GM23338 (cell line): ENCODE results near the gene LYZL6. TPM values are rescaled to one million over a fixed set of nuclear protein-coding genes. Genes with fewer than 3 reads are reported as not detected.

Source experiments
- ATAC-seq: fragments of 200-7000 bp; cut with Tn5 transposase; 3 replicates; pipeline ENCODE4 v1.9.1; 2020
- DNase-seq: peaks from one replicate; pipeline ENCODE4 v3.0.0-alpha.2; 2015; ENCODE audit warnings: low spot score
- H2AFZ ChIP-seq: fragments of 200-600 bp; sonication (generic); 2 replicates; pipeline ENCODE4 v1.8.0; 2016; ENCODE audit warnings: antibody characterized with exemption, mild to moderate bottlenecking, moderate library complexity
- H3F3A ChIP-seq: fragments of 200-600 bp; sonication (generic); replicated peaks from 2 replicates; pipeline ENCODE4 v1.8.0; 2017; ENCODE audit warnings: antibody characterized with exemption, mixed run types, low read depth
- H3K27ac ChIP-seq: fragments of 200-600 bp; sonication (generic); 2 replicates; pipeline ENCODE4 v1.6.1; 2016; ENCODE audit warnings: low read depth
- H3K27me3 ChIP-seq: fragments of 200-600 bp; sonication (generic); 2 replicates; pipeline ENCODE4 v1.8.0; 2016; ENCODE audit warnings: mild to moderate bottlenecking, mixed run types, moderate library complexity; ENCODE audit not compliant: insufficient read depth
- H3K36me3 ChIP-seq: fragments of 200-600 bp; sonication (generic); 2 replicates; pipeline ENCODE4 v1.8.0; 2016; ENCODE audit warnings: mild to moderate bottlenecking; ENCODE audit not compliant: insufficient read depth
- H3K4me1 ChIP-seq: fragments of 200-600 bp; sonication (generic); 2 replicates; pipeline ENCODE4 v1.8.0; 2016; ENCODE audit warnings: mild to moderate bottlenecking, moderate library complexity; ENCODE audit not compliant: insufficient read depth
- H3K4me2 ChIP-seq: fragments of 200-600 bp; sonication (generic); 2 replicates; pipeline ENCODE4 v1.7.1; 2017; ENCODE audit warnings: mixed run types
- H3K4me3 ChIP-seq: fragments of 200-600 bp; sonication (generic); 2 replicates; pipeline ENCODE4 v1.6.1; 2016; ENCODE audit warnings: mixed run types
- H3K79me2 ChIP-seq: fragments of 200-600 bp; sonication (generic); replicated peaks from 2 replicates; pipeline ENCODE4 v1.8.0; 2017; ENCODE audit warnings: mild to moderate bottlenecking; ENCODE audit not compliant: insufficient read depth
- H3K9me2 ChIP-seq: fragments of 200-600 bp; sonication (generic); 2 replicates; pipeline ENCODE4 v1.8.0; 2017; ENCODE audit not compliant: insufficient read depth
- H4K20me1 ChIP-seq: fragments of 200-600 bp; sonication (generic); replicated peaks from 2 replicates; pipeline ENCODE4 v1.8.0; 2017; ENCODE audit warnings: mild to moderate bottlenecking; ENCODE audit not compliant: insufficient read depth
- H3K27ac Mint-ChIP-seq: 2 replicates; pipeline ENCODE4 v1.8.0; 2020; ENCODE audit warnings: inconsistent platforms, mild to moderate bottlenecking, moderate library complexity, mixed read lengths
- H3K27me3 Mint-ChIP-seq: 3 replicates; pipeline ENCODE4 v1.8.0; 2022; ENCODE audit warnings: low read depth, mild to moderate bottlenecking, moderate library complexity, mixed read lengths, inconsistent platforms; ENCODE audit not compliant: insufficient read depth, poor library complexity
- H3K36me3 Mint-ChIP-seq: 3 replicates; pipeline ENCODE4 v1.8.0; 2021; ENCODE audit warnings: low read depth, mild to moderate bottlenecking, inconsistent platforms, moderate library complexity, mixed read lengths
- H3K4me1 Mint-ChIP-seq: 3 replicates; pipeline ENCODE4 v1.8.0; 2020; ENCODE audit warnings: mild to moderate bottlenecking, inconsistent platforms, mixed read lengths
- H3K4me3 Mint-ChIP-seq: 3 replicates; pipeline ENCODE4 v1.8.0; 2021; ENCODE audit warnings: moderate library complexity, mild to moderate bottlenecking, inconsistent platforms, mixed read lengths
- H3K9me3 Mint-ChIP-seq: 3 replicates; pipeline ENCODE4 v1.8.0; 2020; ENCODE audit warnings: moderate library complexity, mild to moderate bottlenecking, inconsistent platforms, mixed read lengths
- CREB1 ChIP-seq: fragments of 250-450 bp; sonication (Bioruptor Pico); IDR thresholded peaks from 2 replicates; pipeline ENCODE4 v1.5.0; 2020; ENCODE audit warnings: low read depth, mild to moderate bottlenecking, moderate library complexity
- CTCF ChIP-seq, 2 experiments: fragments of 200-600 bp in 1 of 2; sonication (generic) in 1 of 2; conservative IDR thresholded peaks; 2 replicates each; pipeline versions ENCODE4 v1.5.1 to v1.6.1; 2016 to 2017; ENCODE audit warnings: antibody characterized with exemption in 2 of 2, low read depth in 2 of 2, mild to moderate bottlenecking in 2 of 2, moderate library complexity in 1 of 2
- ETS1 ChIP-seq: IDR thresholded peaks from 2 replicates; pipeline ENCODE4 v1.6.1; 2016; ENCODE audit warnings: antibody characterized with exemption
- EZH2 ChIP-seq: fragments of 200-600 bp; sonication (generic); IDR thresholded peaks from one replicate; pipeline ENCODE4 v1.8.0; 2017; ENCODE audit warnings: antibody characterized with exemption, mild to moderate bottlenecking, low read depth; ENCODE audit not compliant: unreplicated experiment
- EZH2phosphoT487 ChIP-seq: fragments of 200-600 bp; sonication (generic); IDR thresholded peaks from one replicate; pipeline ENCODE4 v1.8.1; 2018; ENCODE audit warnings: antibody characterized with exemption; ENCODE audit not compliant: unreplicated experiment
- JUNB ChIP-seq: IDR thresholded peaks from one replicate; pipeline ENCODE4 v1.6.1; 2016; ENCODE audit warnings: antibody characterized with exemption; ENCODE audit not compliant: unreplicated experiment
- NANOG ChIP-seq: IDR thresholded peaks from 2 replicates; pipeline ENCODE4 v1.6.1; 2016; ENCODE audit warnings: antibody characterized with exemption, borderline replicate concordance
- POLR2AphosphoS5 ChIP-seq: IDR thresholded peaks from 2 replicates; pipeline ENCODE4 v1.6.1; 2016; ENCODE audit warnings: antibody characterized with exemption, low read depth
- ZNF114 ChIP-seq: fragments of 250-450 bp; sonication (Bioruptor Pico); IDR thresholded peaks from 2 replicates; pipeline ENCODE4 v1.5.0; 2020; ENCODE audit warnings: mild to moderate bottlenecking, moderate library complexity
- ZNF331 ChIP-seq: fragments of 250-450 bp; sonication (Bioruptor Pico); IDR thresholded peaks from 2 replicates; pipeline ENCODE4 v1.5.0; 2020; ENCODE audit warnings: low read depth, mild to moderate bottlenecking, moderate library complexity
- polyA plus RNA-seq: library from polyadenylated mRNA; unstranded; fragments of >200 nt; fragmentation: Nextera tagmentation; extraction: Ambion mirVana; gene quantifications from 2 replicates; pipeline ENCODE4 v1.2.1, GENCODE V29; 2016
- total RNA-seq: library from RNA; depleted of rRNA; stranded (reverse); fragments of >200 nt; shearing (Covaris generic); gene quantifications from 2 replicates; pipeline ENCODE4 v1.2.3, GENCODE V29; 2014
- TF ChIP-seq, protein P1 (sequence below): IDR thresholded peaks from one replicate; pipeline ENCODE4 v1.6.1; 2018; ENCODE audit warnings: antibody characterized with exemption; ENCODE audit not compliant: unreplicated experiment
- TF ChIP-seq, protein P2 (sequence below): fragments of 250-450 bp; sonication (Bioruptor Pico); IDR thresholded peaks from 2 replicates; pipeline ENCODE4 v1.5.0; 2020; ENCODE audit warnings: mild to moderate bottlenecking, moderate library complexity

LYZL6 gene
- total and polyA plus RNA-seq, 2 experiments from 2014 or later = not detected

DNA sequence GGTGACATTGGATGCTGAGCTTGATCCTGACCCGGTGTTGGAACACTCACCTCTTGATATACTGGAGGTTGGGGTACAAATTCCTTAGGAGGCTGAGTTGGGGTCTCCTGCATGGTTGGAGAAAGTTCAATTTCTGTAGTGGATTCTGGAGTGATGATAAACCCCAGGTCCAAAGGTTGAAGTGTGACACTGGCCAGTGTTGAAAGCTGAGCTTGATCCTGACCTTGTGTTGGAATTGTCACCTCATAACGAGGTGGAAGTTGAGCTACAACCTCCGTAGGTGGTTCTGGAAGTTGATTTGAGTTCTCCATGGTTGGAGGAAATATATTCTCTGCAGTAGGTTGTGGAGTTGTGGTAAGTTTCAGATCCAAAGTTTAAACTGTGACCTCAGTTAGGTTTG, 34.1 kb downstream of the LYZL6 start (continued):
- TF ChIP-seq, protein P1, sequence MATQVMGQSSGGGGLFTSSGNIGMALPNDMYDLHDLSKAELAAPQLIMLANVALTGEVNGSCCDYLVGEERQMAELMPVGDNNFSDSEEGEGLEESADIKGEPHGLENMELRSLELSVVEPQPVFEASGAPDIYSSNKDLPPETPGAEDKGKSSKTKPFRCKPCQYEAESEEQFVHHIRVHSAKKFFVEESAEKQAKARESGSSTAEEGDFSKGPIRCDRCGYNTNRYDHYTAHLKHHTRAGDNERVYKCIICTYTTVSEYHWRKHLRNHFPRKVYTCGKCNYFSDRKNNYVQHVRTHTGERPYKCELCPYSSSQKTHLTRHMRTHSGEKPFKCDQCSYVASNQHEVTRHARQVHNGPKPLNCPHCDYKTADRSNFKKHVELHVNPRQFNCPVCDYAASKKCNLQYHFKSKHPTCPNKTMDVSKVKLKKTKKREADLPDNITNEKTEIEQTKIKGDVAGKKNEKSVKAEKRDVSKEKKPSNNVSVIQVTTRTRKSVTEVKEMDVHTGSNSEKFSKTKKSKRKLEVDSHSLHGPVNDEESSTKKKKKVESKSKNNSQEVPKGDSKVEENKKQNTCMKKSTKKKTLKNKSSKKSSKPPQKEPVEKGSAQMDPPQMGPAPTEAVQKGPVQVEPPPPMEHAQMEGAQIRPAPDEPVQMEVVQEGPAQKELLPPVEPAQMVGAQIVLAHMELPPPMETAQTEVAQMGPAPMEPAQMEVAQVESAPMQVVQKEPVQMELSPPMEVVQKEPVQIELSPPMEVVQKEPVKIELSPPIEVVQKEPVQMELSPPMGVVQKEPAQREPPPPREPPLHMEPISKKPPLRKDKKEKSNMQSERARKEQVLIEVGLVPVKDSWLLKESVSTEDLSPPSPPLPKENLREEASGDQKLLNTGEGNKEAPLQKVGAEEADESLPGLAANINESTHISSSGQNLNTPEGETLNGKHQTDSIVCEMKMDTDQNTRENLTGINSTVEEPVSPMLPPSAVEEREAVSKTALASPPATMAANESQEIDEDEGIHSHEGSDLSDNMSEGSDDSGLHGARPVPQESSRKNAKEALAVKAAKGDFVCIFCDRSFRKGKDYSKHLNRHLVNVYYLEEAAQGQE = no peak
- TF ChIP-seq ZNF114 = no peak

- Histone ChIP-seq H3K27ac (no peak overlapping the region), H3F3A (no peaks in the 10 kb centered on the region), H3K4me2 (no peak overlapping the region), H3K9me2 (peaks cover 4% of the 10 kb centered on the region; the same call in 1 of the 2 replicates), H3K36me3 (no peaks in the 10 kb centered on the region; the same call in 1 of the 2 replicates), H3K4me1 (no peaks in the 10 kb centered on the region), H2AFZ (no peak overlapping the region), H4K20me1 (no peaks in the 10 kb centered on the region), H3K4me3 (no peak overlapping the region), H3K27me3 (no peaks in the 10 kb centered on the region), H3K79me2 (no peaks in the 10 kb centered on the region)
- ATAC-seq (no peak), DNase-seq (no peak)
- Mint-ChIP-seq H3K27ac (no peak overlapping the region), H3K36me3 (peaks cover 7% of the 10 kb centered on the region; the same call in 1 of the 3 replicates), H3K27me3 (peaks cover 4% of the 10 kb centered on the region), H3K4me3 (no peak overlapping the region), H3K9me3 (peaks cover 36% of the 10 kb centered on the region), H3K4me1 (no peaks in the 10 kb centered on the region)
- TF ChIP-seq CREB1 (no peak), NANOG (no peak), ETS1 (no peak), POLR2AphosphoS5 (no peak), ZNF331 (CRISPR knock-in tag) (no peak), ZNF114 (no peak), EZH2 (no peak), CTCF (conservative IDR thresholded peaks at IDR 0.05; ENCODE audit: low read depth in 2 of 2) (no peak), JUNB (no peak), EZH2phosphoT487 (no peak)
- TF ChIP-seq, protein P2, sequence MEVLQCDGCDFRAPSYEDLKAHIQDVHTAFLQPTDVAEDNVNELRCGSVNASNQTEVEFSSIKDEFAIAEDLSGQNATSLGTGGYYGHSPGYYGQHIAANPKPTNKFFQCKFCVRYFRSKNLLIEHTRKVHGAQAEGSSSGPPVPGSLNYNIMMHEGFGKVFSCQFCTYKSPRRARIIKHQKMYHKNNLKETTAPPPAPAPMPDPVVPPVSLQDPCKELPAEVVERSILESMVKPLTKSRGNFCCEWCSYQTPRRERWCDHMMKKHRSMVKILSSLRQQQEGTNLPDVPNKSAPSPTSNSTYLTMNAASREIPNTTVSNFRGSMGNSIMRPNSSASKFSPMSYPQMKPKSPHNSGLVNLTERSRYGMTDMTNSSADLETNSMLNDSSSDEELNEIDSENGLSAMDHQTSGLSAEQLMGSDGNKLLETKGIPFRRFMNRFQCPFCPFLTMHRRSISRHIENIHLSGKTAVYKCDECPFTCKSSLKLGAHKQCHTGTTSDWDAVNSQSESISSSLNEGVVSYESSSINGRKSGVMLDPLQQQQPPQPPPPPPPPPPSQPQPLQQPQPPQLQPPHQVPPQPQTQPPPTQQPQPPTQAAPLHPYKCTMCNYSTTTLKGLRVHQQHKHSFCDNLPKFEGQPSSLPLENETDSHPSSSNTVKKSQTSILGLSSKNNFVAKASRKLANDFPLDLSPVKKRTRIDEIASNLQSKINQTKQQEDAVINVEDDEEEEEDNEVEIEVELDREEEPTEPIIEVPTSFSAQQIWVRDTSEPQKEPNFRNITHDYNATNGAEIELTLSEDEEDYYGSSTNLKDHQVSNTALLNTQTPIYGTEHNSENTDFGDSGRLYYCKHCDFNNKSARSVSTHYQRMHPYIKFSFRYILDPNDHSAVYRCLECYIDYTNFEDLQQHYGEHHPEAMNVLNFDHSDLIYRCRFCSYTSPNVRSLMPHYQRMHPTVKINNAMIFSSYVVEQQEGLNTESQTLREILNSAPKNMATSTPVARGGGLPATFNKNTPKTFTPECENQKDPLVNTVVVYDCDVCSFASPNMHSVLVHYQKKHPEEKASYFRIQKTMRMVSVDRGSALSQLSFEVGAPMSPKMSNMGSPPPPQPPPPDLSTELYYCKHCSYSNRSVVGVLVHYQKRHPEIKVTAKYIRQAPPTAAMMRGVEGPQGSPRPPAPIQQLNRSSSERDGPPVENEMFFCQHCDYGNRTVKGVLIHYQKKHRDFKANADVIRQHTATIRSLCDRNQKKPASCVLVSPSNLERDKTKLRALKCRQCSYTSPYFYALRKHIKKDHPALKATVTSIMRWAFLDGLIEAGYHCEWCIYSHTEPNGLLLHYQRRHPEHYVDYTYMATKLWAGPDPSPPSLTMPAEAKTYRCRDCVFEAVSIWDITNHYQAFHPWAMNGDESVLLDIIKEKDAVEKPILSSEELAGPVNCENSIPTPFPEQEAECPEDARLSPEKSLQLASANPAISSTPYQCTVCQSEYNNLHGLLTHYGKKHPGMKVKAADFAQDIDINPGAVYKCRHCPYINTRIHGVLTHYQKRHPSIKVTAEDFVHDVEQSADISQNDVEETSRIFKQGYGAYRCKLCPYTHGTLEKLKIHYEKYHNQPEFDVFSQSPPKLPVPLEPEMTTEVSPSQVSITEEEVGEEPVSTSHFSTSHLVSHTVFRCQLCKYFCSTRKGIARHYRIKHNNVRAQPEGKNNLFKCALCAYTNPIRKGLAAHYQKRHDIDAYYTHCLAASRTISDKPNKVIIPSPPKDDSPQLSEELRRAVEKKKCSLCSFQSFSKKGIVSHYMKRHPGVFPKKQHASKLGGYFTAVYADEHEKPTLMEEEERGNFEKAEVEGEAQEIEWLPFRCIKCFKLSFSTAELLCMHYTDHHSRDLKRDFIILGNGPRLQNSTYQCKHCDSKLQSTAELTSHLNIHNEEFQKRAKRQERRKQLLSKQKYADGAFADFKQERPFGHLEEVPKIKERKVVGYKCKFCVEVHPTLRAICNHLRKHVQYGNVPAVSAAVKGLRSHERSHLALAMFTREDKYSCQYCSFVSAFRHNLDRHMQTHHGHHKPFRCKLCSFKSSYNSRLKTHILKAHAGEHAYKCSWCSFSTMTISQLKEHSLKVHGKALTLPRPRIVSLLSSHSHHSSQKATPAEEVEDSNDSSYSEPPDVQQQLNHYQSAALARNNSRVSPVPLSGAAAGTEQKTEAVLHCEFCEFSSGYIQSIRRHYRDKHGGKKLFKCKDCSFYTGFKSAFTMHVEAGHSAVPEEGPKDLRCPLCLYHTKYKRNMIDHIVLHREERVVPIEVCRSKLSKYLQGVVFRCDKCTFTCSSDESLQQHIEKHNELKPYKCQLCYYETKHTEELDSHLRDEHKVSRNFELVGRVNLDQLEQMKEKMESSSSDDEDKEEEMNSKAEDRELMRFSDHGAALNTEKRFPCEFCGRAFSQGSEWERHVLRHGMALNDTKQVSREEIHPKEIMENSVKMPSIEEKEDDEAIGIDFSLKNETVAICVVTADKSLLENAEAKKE = no peak
These were observed 35.8 kb downstream of the LYZL6 start for GRCh38 chr17:35907691-35908090.
